ENCODE data around the gene CXCR6. TPM values are rescaled to one million over a fixed set of nuclear protein-coding genes. Genes with fewer than 3 reads are reported as not detected.

CXCR6 gene
- total and polyA plus RNA-seq, 2 of the 8 experiments (the other 6 are each of a cell fraction or from before 2014, with no cell fraction given) = not detected

GRCh38 chr3:45949432-45949831 lies 6.2 kb downstream of the CXCR6 start:
- WGBS, 2 experiments (ENCODE audit: extremely low coverage in 1 of 2, insufficient coverage in 1 of 2, insufficient read length in 1 of 2, insufficient replicate concordance in 2 of 2, low coverage in 1 of 2, low lambda C conversion rate in 2 of 2, missing lambda C conversion rate in 1 of 2) = 87% methylated on average over 4 of the region's 4 CpGs; no CpG with 5 or more reads in 1 of the 2 experiments

More at GRCh38 chr3:45949432-45949831, 6.2 kb downstream of the CXCR6 start:
- no peak overlapping the region for H2BK5ac ChIP-seq (ENCODE audit: low read depth, low read length)
- no peak overlapping the region for H3K4ac ChIP-seq (replicated peaks; ENCODE audit: insufficient read length, low read depth, low read length)
- no peak overlapping the region for H4K5ac ChIP-seq (ENCODE audit: insufficient read length, low read depth, low read length)
- H2AK5ac ChIP-seq (ENCODE audit: low read depth, low read length) = no peak overlapping the region
- no peak overlapping the region for H3K27ac ChIP-seq (ENCODE audit: low read depth, low read length)
- H3K14ac ChIP-seq (ENCODE audit: insufficient read length) = no peak overlapping the region
- no peaks in the 10 kb centered on the region for H3K79me2 ChIP-seq (ENCODE audit: control insufficient read depth in 1 of 2, insufficient read depth in 2 of 2, low read length in 2 of 2)
- peaks cover 0 to 4% of the 10 kb centered on the region in 2 experiments for H4K20me1 ChIP-seq (replicated peaks in 1 of 2; ENCODE audit: control insufficient read depth in 1 of 2, insufficient read depth in 2 of 2, low read length in 2 of 2)
- H3K4me2 ChIP-seq (ENCODE audit: insufficient read depth in 1 of 2, low read depth in 2 of 2, low read length in 2 of 2) = no peak overlapping the region
- no peak overlapping the region for H2BK20ac ChIP-seq (ENCODE audit: low read length)
- no peak overlapping the region for H2BK12ac ChIP-seq (ENCODE audit: low read depth, low read length)
- no peak overlapping the region for H2AFZ ChIP-seq (ENCODE audit: low read length)
- H3K79me1 ChIP-seq (ENCODE audit: low read depth, low read length) = no peaks in the 10 kb centered on the region
- H3K4me1 ChIP-seq (replicated peaks in 1 of 4; ENCODE audit: control insufficient read depth in 3 of 4, insufficient read depth in 4 of 4, low read length in 3 of 4) = no peaks in the 10 kb centered on the region
- H3K18ac ChIP-seq (ENCODE audit: extremely low read depth, low read length) = no peak overlapping the region
- peaks cover 8 to 63% (median 54%) of the 10 kb centered on the region in 4 experiments; a peak in 7 of 8 replicates for H3K36me3 ChIP-seq (ENCODE audit: control insufficient read depth in 2 of 4, insufficient read depth in 4 of 4, low read length in 3 of 4)
- no peaks in the 10 kb centered on the region for H3K27me3 ChIP-seq (replicated peaks in 1 of 4; ENCODE audit: control insufficient read depth in 3 of 4, extremely low read depth in 1 of 4, insufficient read depth in 3 of 4, low read length in 3 of 4)
- POLR2A ChIA-PET (ENCODE audit: partially characterized antibody) = no interaction called here
- H4K91ac ChIP-seq (replicated peaks; ENCODE audit: insufficient read length, low read length) = no peak overlapping the region
- DNase-seq (ENCODE audit: low read depth in 1 of 2, low spot score in 2 of 2) (no peak), FAIRE-seq (no peak)
- no peak overlapping the region for H2BK120ac ChIP-seq (replicated peaks; ENCODE audit: low read depth, low read length)
- no peak overlapping the region for H4K8ac ChIP-seq (ENCODE audit: extremely low read depth, insufficient read depth, low read length)
- CTCF ChIA-PET (ENCODE audit: partially characterized antibody) = interaction anchor here (1.4 to 2.0 kb wide), 2 partner anchors 10 to 20 kb away, joined by 3 to 5 read pairs; no protein-coding TSS in a partner anchor
- H3K4me3 ChIP-seq (ENCODE audit: extremely low read depth in 1 of 4, insufficient read depth in 2 of 4, low read depth in 3 of 4, low read length in 4 of 4) = no peak overlapping the region
- H3K56ac ChIP-seq (replicated peaks; ENCODE audit: insufficient read length, low read depth, low read length) = no peak overlapping the region
- no peaks in the 10 kb centered on the region for H3K9me3 ChIP-seq (ENCODE audit: insufficient read depth in 2 of 2, low read depth in 1 of 2, low read length in 1 of 2)
- H3K23me2 ChIP-seq (ENCODE audit: low read depth, low read length) = no peaks in the 10 kb centered on the region
- no peak overlapping the region for H2BK15ac ChIP-seq (ENCODE audit: low read length)
- no peak overlapping the region for H3K9ac ChIP-seq (replicated peaks in 1 of 4; ENCODE audit: extremely low read depth in 1 of 4, low read depth in 3 of 4, low read length in 3 of 4)
- no peak overlapping the region for H3K23ac ChIP-seq (ENCODE audit: insufficient read length)
- TF ChIP-seq TAF1 (IDR thresholded peaks at IDR 0.05; ENCODE audit: low read depth, low read length) (no peak), CHD1 (IDR thresholded peaks at IDR 0.05; ENCODE audit: low read depth, low read length) (no peak), FOSL1 (IDR thresholded peaks at IDR 0.05; ENCODE audit: insufficient read depth, low read depth, low read length) (no peak), BRCA1 (IDR thresholded peaks at IDR 0.05; ENCODE audit: low read depth, low read length) (no peak), ATF2 (IDR thresholded peaks at IDR 0.05; ENCODE audit: low read length) (no peak), SAP30 (IDR thresholded peaks at IDR 0.05; ENCODE audit: insufficient read depth, insufficient replicate concordance, low read length) (no peak), NANOG (IDR thresholded peaks at IDR 0.05; ENCODE audit: insufficient read depth, low read depth, low read length, poor library complexity, severe bottlenecking) (no peak)
